GM12878 (cell line): ENCODE data around the gene CFAP161. TPM values are rescaled to one million over a fixed set of nuclear protein-coding genes. Genes with fewer than 3 reads are reported as not detected.

Experiments used
- ATAC-seq: fragments of 200-7000 bp; cut with Tn5 transposase; 3 replicates; pipeline ENCODE4 v1.9.1; 2020; ENCODE audit warnings: mild to moderate bottlenecking, moderate library complexity
- BruUV-seq: library from RNA; stranded (reverse); fragments of 400-500 nt; replicated peaks from 2 replicates; lab custom pipeline; 2021; lab: Mats Ljungman, UMichigan
- CTCF ChIA-PET: fragments of 300-600 bp; sonication (Branson Sonifier 250); formaldehyde crosslinking; extraction: SDS; loops from one replicate; lab custom pipeline; 2021; ENCODE audit warnings: inconsistent platforms; lab: Yijun Ruan, JAX
- POLR2A ChIA-PET: fragments of 350-600 bp; formaldehyde crosslinking; extraction: SDS; loops from one replicate; lab custom pipeline; 2021; ENCODE audit warnings: inconsistent platforms; lab: Charles Lee
- RAD21 ChIA-PET: fragments of 300-600 bp; sonication (Branson Sonifier 250); formaldehyde crosslinking; loops from one replicate; lab custom pipeline; 2023; ENCODE audit warnings: antibody characterized with exemption; ENCODE audit not compliant: unreplicated experiment; lab: Charles Lee
- SMC1A ChIA-PET: fragments of 300-600 bp; sonication (Branson Sonifier 250); formaldehyde crosslinking; loops from one replicate; lab custom pipeline; 2023; ENCODE audit not compliant: unreplicated experiment, uncharacterized antibody; lab: Charles Lee
- DNase-seq: peaks from one replicate; pipeline ENCODE4 v3.0.0-alpha.2; 2011; ENCODE audit warnings: low read depth, low spot score
- FAIRE-seq: peaks from 3 replicates; lab custom pipeline; 2011; peaks lifted over from hg19 to GRCh38; lab: Jason Lieb, UNC
- H2AFZ ChIP-seq: 2 replicates; pipeline ENCODE4 v1.6.0; 2011; ENCODE audit warnings: low read depth, low read length, control low read depth; ENCODE audit not compliant: control insufficient read depth
- H3K27ac ChIP-seq: 2 replicates; pipeline ENCODE4 v1.5.1; 2011; ENCODE audit warnings: control low read depth; ENCODE audit not compliant: control insufficient read depth, insufficient read depth
- H3K27me3 ChIP-seq, 2 experiments: replicated peaks in 1 of 2; 2 replicates each; pipeline versions ENCODE4 v1.6.0 to v1.6.1; 2011; ENCODE audit warnings: low read length in 1 of 2; ENCODE audit not compliant: control insufficient read depth in 2 of 2, insufficient read depth in 2 of 2
- H3K36me3 ChIP-seq, 2 experiments: 2 replicates each; pipeline ENCODE4 v1.5.1; 2011; ENCODE audit warnings: low read length in 1 of 2; ENCODE audit not compliant: control insufficient read depth in 2 of 2, insufficient read depth in 2 of 2
- H3K4me1 ChIP-seq: 2 replicates; pipeline ENCODE4 v1.6.1; 2011; ENCODE audit warnings: mild to moderate bottlenecking, low read length, moderate library complexity, mixed read lengths; ENCODE audit not compliant: control insufficient read depth, insufficient read depth
- H3K4me2 ChIP-seq: 2 replicates; pipeline ENCODE4 v1.6.0; 2011; ENCODE audit warnings: control low read depth; ENCODE audit not compliant: control insufficient read depth, insufficient read depth
- H3K4me3 ChIP-seq: fragments of 200-600 bp; sonication (generic); 2 replicates; pipeline ENCODE4 v1.5.1; 2016
- H3K79me2 ChIP-seq: 2 replicates; pipeline ENCODE4 v1.6.0; 2011; ENCODE audit warnings: low read length; ENCODE audit not compliant: control insufficient read depth, insufficient read depth
- H3K9ac ChIP-seq: 2 replicates; pipeline ENCODE4 v1.8.0; 2011; ENCODE audit warnings: low read length, control low read depth, mixed read lengths; ENCODE audit not compliant: control insufficient read depth, insufficient read depth
- H3K9me3 ChIP-seq: replicated peaks from 3 replicates; pipeline ENCODE4 v1.5.1; 2011; ENCODE audit warnings: mild to moderate bottlenecking, low read length; ENCODE audit not compliant: control insufficient read depth, insufficient read depth
- H4K20me1 ChIP-seq: 2 replicates; pipeline ENCODE4 v1.6.0; 2011; ENCODE audit not compliant: control insufficient read depth, insufficient read depth
- ATF7 ChIP-seq: fragments of 450-650 bp; IDR thresholded peaks from 2 replicates; pipeline ENCODE4 v1.6.1; 2016; ENCODE audit warnings: low read depth, mild to moderate bottlenecking
- BCL11A ChIP-seq: IDR thresholded peaks from 2 replicates; pipeline ENCODE4 v1.6.1; 2011; ENCODE audit warnings: low read depth, low read length
- KLF5 ChIP-seq: fragments of 450-650 bp; IDR thresholded peaks from 2 replicates; pipeline ENCODE4 v1.6.1; 2014; ENCODE audit warnings: mild to moderate bottlenecking; ENCODE audit not compliant: partially characterized antibody
- MYC ChIP-seq: IDR thresholded peaks from 2 replicates; pipeline ENCODE4 v1.6.1; 2011; ENCODE audit warnings: mild to moderate bottlenecking, low read length, moderate library complexity, inconsistent platforms; ENCODE audit not compliant: insufficient read depth, insufficient replicate concordance, insufficient read length, severe bottlenecking
- SP1 ChIP-seq: IDR thresholded peaks from one replicate; pipeline ENCODE4 v1.6.1; 2011; ENCODE audit warnings: low read depth, low read length
- YBX1 ChIP-seq: fragments of 450-650 bp; IDR thresholded peaks from 2 replicates; pipeline ENCODE4 v1.6.1; 2016; ENCODE audit warnings: antibody characterized with exemption
- YY1 ChIP-seq: IDR thresholded peaks from 2 replicates; pipeline ENCODE4 v1.6.1; 2011; ENCODE audit warnings: low read depth, mild to moderate bottlenecking, low read length
- WGBS: methylation state at CpG from one replicate; pipeline ENCODE4 v1.1.6; 2016; ENCODE audit warnings: low lambda C conversion rate; ENCODE audit not compliant: insufficient replicate concordance, insufficient coverage; ENCODE audit errors: missing lambda C conversion rate; 5-methylcytosine and 5-hydroxymethylcytosine counted together
- in situ Hi-C: fragments of 300-500 bp; cut with MboI; formaldehyde crosslinking; loops from 9 replicates; pipeline ENCODE4 v1.14.3; 2018; ENCODE audit warnings: mixed read lengths
- intact Hi-C: fragments of 100-400 bp; cut with micrococcal nuclease; formaldehyde crosslinking; loops from one replicate; pipeline ENCODE4 v1.14.2; 2022; ENCODE audit not compliant: unreplicated experiment
- polyA plus RNA-seq, 11 experiments: library from polyadenylated mRNA; depleted of rRNA in 4 of 11; unstranded in 6 of 11; stranded (reverse) in 5 of 11; fragments of >200 nt; fragmentation: Nextera tagmentation in 4 of 11; fragmentation: Illumina TruSeq in 1 of 11; extraction: Ambion mirVana in 4 of 11; extraction: Trizol in 1 of 11; gene quantifications; 1 replicate in 1 of 11; 2 replicates in 10 of 11; pipeline versions ENCODE4 v1.2.1 to v1.2.3, GENCODE V29; 2011 to 2016; ENCODE audit warnings: inconsistent platforms in 2 of 11, missing spikeins in 2 of 11, low read depth in 1 of 11
- total RNA-seq, 4 experiments: library from RNA; depleted of rRNA in 3 of 4; stranded (reverse); fragments of >200 nt in 3 of 4; fragmentation: Illumina TruSeq in 1 of 4; extraction: Trizol in 1 of 4; gene quantifications; 2 replicates each; pipeline versions ENCODE4 v1.2.1 to v1.2.3, GENCODE V29; 2013 to 2021
- TF ChIP-seq, protein P1 (sequence below): fragments of 450-650 bp; IDR thresholded peaks from 2 replicates; pipeline ENCODE4 v1.6.1; 2017; ENCODE audit warnings: borderline replicate concordance
- TF ChIP-seq, protein P2 (sequence below): IDR thresholded peaks from 2 replicates; pipeline ENCODE4 v1.6.1; 2011; ENCODE audit warnings: low read depth, mild to moderate bottlenecking, low read length, moderate library complexity, borderline replicate concordance; ENCODE audit errors: extremely low read depth

CFAP161 gene
- total and polyA plus RNA-seq, 10 of the 15 experiments (the other 5 are each of a cell fraction or from before 2014, with no cell fraction given): 0.31 TPM; not detected in 9

DNA sequence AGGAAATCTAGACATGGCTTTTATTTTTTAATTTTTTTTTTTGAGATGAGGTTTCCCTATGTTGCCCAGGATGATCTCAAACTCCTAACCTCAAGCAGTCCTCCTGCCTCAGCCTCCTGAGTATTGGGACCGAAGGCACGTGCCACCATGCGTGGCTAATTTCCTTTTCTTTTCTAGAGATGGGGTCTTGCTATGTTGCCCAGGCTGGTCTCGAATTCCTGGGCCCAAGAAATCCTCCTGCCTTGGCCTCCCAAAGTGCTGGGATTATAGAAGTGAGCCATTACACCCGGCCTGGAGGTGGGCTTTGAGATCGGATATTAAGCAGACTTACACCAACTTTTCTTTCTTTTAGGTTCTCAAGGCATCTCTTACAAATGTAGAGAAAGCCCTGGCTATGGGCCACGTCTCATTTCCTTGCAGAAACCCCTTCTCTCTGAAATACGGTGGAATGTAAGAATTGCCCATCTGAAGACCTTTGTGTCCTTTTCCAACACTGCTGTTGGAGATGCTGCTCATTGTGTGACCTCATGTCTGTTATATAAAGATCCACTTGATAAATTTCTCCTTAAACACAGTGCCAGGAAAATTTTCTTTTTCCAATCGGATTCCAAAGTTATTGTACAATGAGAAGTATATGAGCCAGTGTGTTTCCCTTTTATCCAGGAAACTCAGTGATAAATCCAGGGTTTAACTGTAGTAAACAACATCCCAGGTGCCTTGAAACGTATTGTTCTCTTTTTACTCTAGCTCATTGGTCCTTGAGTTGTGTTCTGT is 36.8 kb upstream of the CFAP161 start:
- SMC1A ChIA-PET: interaction anchor here (0.9 to 1.2 kb wide), 3 partner anchors 9 to 102 kb away, joined by 3 read pairs; no protein-coding TSS in a partner anchor
- Histone ChIP-seq H3K36me3 (no peaks in the 10 kb centered on the region), H3K9me3 (no peaks in the 10 kb centered on the region), H3K4me1 (no peaks in the 10 kb centered on the region), H3K4me2 (no peak overlapping the region), H3K27me3 (peaks cover 0 to 17% of the 10 kb centered on the region in 2 experiments; a peak in 3 of 4 replicates), H4K20me1 (no peaks in the 10 kb centered on the region), H3K79me2 (no peaks in the 10 kb centered on the region), H3K27ac (no peak overlapping the region), H3K9ac (no peak overlapping the region), H2AFZ (no peak overlapping the region), H3K4me3 (no peak overlapping the region)
- ATAC-seq: no peak
- no peak for DNase-seq
- intact Hi-C loops: no loop called here
- no TSS peak for BruUV-seq
- FAIRE-seq: no peak
- POLR2A ChIA-PET: no interaction called here
- WGBS: 45% methylated on average over 10 of the region's 10 CpGs
- CTCF ChIA-PET: interaction anchor here (1.2 to 1.6 kb wide), 2 partner anchors 10 to 169 kb away, joined by 4 read pairs; no protein-coding TSS in a partner anchor
- in situ Hi-C loops: no loop called here
- RAD21 ChIA-PET: interaction anchor here (1.5 kb wide), 1 partner anchor 169 kb away, joined by 4 read pairs; no protein-coding TSS in a partner anchor
- TF ChIP-seq, protein P1, sequence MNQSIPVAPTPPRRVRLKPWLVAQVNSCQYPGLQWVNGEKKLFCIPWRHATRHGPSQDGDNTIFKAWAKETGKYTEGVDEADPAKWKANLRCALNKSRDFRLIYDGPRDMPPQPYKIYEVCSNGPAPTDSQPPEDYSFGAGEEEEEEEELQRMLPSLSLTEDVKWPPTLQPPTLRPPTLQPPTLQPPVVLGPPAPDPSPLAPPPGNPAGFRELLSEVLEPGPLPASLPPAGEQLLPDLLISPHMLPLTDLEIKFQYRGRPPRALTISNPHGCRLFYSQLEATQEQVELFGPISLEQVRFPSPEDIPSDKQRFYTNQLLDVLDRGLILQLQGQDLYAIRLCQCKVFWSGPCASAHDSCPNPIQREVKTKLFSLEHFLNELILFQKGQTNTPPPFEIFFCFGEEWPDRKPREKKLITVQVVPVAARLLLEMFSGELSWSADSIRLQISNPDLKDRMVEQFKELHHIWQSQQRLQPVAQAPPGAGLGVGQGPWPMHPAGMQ: no peak
- TF ChIP-seq YBX1 (no peak), YY1 (no peak), BCL11A (no peak), KLF5 (no peak), ATF7 (no peak), SP1 (no peak), MYC (no peak)
- TF ChIP-seq, protein P2, sequence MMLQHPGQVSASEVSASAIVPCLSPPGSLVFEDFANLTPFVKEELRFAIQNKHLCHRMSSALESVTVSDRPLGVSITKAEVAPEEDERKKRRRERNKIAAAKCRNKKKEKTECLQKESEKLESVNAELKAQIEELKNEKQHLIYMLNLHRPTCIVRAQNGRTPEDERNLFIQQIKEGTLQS: no peak
- TF ChIP-seq, all 136 proteins: peak for 0
